Central memory CD8-positive, alpha-beta T cell (primary cell): ENCODE data around the gene ADGRF1.

Source experiments
- ATAC-seq: fragments of 150-1000 bp; cut with Tn5 transposase; replicated peaks from 2 replicates; pipeline ENCODE4 v1.10.0; 2022; ENCODE audit warnings: mild to moderate bottlenecking, moderate FRiP score, moderate number of reproducible peaks; ENCODE audit not compliant: poor library complexity, severe bottlenecking; ENCODE audit errors: extremely low read depth
- DNase-seq, 2 donors: peaks; one replicate each; pipeline ENCODE4 v3.0.0; 2021; ENCODE audit warnings: low spot score in 2 of 2
- H3K27ac Mint-ChIP-seq: one replicate; pipeline ENCODE4 v1.8.0; 2022; ENCODE audit warnings: low read depth, mild to moderate bottlenecking, moderate library complexity, mixed read lengths
- H3K27me3 Mint-ChIP-seq: one replicate; pipeline ENCODE4 v1.8.0; 2022; ENCODE audit warnings: mixed read lengths
- H3K36me3 Mint-ChIP-seq: one replicate; pipeline ENCODE4 v1.8.0; 2022; ENCODE audit warnings: mild to moderate bottlenecking, moderate library complexity, mixed read lengths; ENCODE audit not compliant: insufficient read depth
- H3K4me1 Mint-ChIP-seq: one replicate; pipeline ENCODE4 v1.8.0; 2022; ENCODE audit warnings: mixed read lengths
- H3K4me3 Mint-ChIP-seq: one replicate; pipeline ENCODE4 v1.8.0; 2022; ENCODE audit warnings: mild to moderate bottlenecking, moderate library complexity, mixed read lengths
- H3K9me3 Mint-ChIP-seq: one replicate; pipeline ENCODE4 v1.8.0; 2022; ENCODE audit warnings: mixed read lengths

ADGRF1 gene

GRCh38 chr6:47028835-47029360 is 13.2 kb downstream of the ADGRF1 start:
- Mint-ChIP-seq H3K36me3 (no peaks in the 10 kb centered on the region), H3K27me3 (peaks cover 19% of the 10 kb centered on the region), H3K4me1 (no peaks in the 10 kb centered on the region), H3K4me3 (no peak overlapping the region), H3K27ac (no peak overlapping the region), H3K9me3 (no peaks in the 10 kb centered on the region)
- DNase-seq (no peak), ATAC-seq (no peak)

- Mint-ChIP-seq H3K27ac (no peak overlapping the region), H3K36me3 (no peaks in the 10 kb centered on the region), H3K9me3 (no peaks in the 10 kb centered on the region), H3K27me3 (peaks cover 11% of the 10 kb centered on the region), H3K4me1 (no peaks in the 10 kb centered on the region), H3K4me3 (no peak overlapping the region)
- no peak for DNase-seq
- no peak for ATAC-seq
These were observed 14.8 kb downstream of the ADGRF1 start for GRCh38 chr6:47027315-47027714.

- no peak for DNase-seq
- ATAC-seq = no peak
- H3K36me3 Mint-ChIP-seq = no peaks in the 10 kb centered on the region
- no peaks in the 10 kb centered on the region for H3K4me1 Mint-ChIP-seq
- H3K27ac Mint-ChIP-seq = no peak overlapping the region
- H3K27me3 Mint-ChIP-seq = peaks cover 11% of the 10 kb centered on the region
- H3K4me3 Mint-ChIP-seq = no peak overlapping the region
- H3K9me3 Mint-ChIP-seq = no peaks in the 10 kb centered on the region
These were observed 15.5 kb downstream of the ADGRF1 start for GRCh38 chr6:47026679-47027078.

GRCh38 chr6:47023573-47023972 is 18.6 kb downstream of the ADGRF1 start:
- Mint-ChIP-seq H3K9me3 (no peaks in the 10 kb centered on the region), H3K27ac (no peak overlapping the region), H3K36me3 (no peaks in the 10 kb centered on the region), H3K27me3 (no peaks in the 10 kb centered on the region), H3K4me3 (no peak overlapping the region), H3K4me1 (no peaks in the 10 kb centered on the region)
- no peak for DNase-seq
- no peak for ATAC-seq

GRCh38 chr6:47022191-47022590 is 19.9 kb downstream of the ADGRF1 start:
- no peaks in the 10 kb centered on the region for H3K4me1 Mint-ChIP-seq
- no peak for DNase-seq

GRCh38 chr6:47019941-47020340 is 22.2 kb downstream of the ADGRF1 start:
- no peaks in the 10 kb centered on the region for H3K9me3 Mint-ChIP-seq
- H3K4me1 Mint-ChIP-seq = no peaks in the 10 kb centered on the region
- peaks cover 13% of the 10 kb centered on the region for H3K27me3 Mint-ChIP-seq

More at GRCh38 chr6:47022191-47022590, 19.9 kb downstream of the ADGRF1 start:
- no peak for ATAC-seq
- Mint-ChIP-seq H3K4me3 (no peak overlapping the region), H3K36me3 (no peaks in the 10 kb centered on the region), H3K27ac (no peak overlapping the region), H3K27me3 (peaks cover 9% of the 10 kb centered on the region), H3K9me3 (no peaks in the 10 kb centered on the region)

GRCh38 chr6:47016909-47017308 is 25.2 kb downstream of the ADGRF1 start:
- H3K27me3 Mint-ChIP-seq = peaks cover 13% of the 10 kb centered on the region
- H3K9me3 Mint-ChIP-seq = peaks cover 11% of the 10 kb centered on the region
- H3K27ac Mint-ChIP-seq = no peak overlapping the region
- no peaks in the 10 kb centered on the region for H3K36me3 Mint-ChIP-seq
- DNase-seq (no peak), ATAC-seq (no peak)
- H3K4me3 Mint-ChIP-seq = no peak overlapping the region
- no peaks in the 10 kb centered on the region for H3K4me1 Mint-ChIP-seq

More at GRCh38 chr6:47019941-47020340, 22.2 kb downstream of the ADGRF1 start:
- DNase-seq = no peak
- no peaks in the 10 kb centered on the region for H3K36me3 Mint-ChIP-seq
- no peak for ATAC-seq
- H3K27ac Mint-ChIP-seq = no peak overlapping the region
- no peak overlapping the region for H3K4me3 Mint-ChIP-seq

- H3K27ac Mint-ChIP-seq = no peak overlapping the region
- DNase-seq (no peak), ATAC-seq (no peak)
- H3K36me3 Mint-ChIP-seq = no peaks in the 10 kb centered on the region
- no peaks in the 10 kb centered on the region for H3K4me1 Mint-ChIP-seq
- H3K9me3 Mint-ChIP-seq = peaks cover 11% of the 10 kb centered on the region
- peaks cover 13% of the 10 kb centered on the region for H3K27me3 Mint-ChIP-seq
- no peak overlapping the region for H3K4me3 Mint-ChIP-seq
These were observed 25.9 kb downstream of the ADGRF1 start for GRCh38 chr6:47016261-47016660.

- Mint-ChIP-seq H3K27me3 (peaks cover 13% of the 10 kb centered on the region), H3K9me3 (peaks cover 11% of the 10 kb centered on the region), H3K4me3 (no peak overlapping the region), H3K36me3 (no peaks in the 10 kb centered on the region), H3K27ac (no peak overlapping the region), H3K4me1 (no peaks in the 10 kb centered on the region)
- no peak for DNase-seq
- no peak for ATAC-seq
These were observed 27.7 kb downstream of the ADGRF1 start for GRCh38 chr6:47014401-47014800.

GRCh38 chr6:47009583-47009982 is 32.5 kb downstream of the ADGRF1 start:
- Mint-ChIP-seq H3K4me3 (no peak overlapping the region), H3K4me1 (no peaks in the 10 kb centered on the region), H3K27ac (no peak overlapping the region)

GRCh38 chr6:47008397-47008763 is 33.8 kb downstream of the ADGRF1 start:
- no peak for ATAC-seq
- Mint-ChIP-seq H3K4me3 (no peak overlapping the region), H3K9me3 (peaks cover 5% of the 10 kb centered on the region), H3K36me3 (no peaks in the 10 kb centered on the region), H3K4me1 (no peaks in the 10 kb centered on the region), H3K27me3 (no peaks in the 10 kb centered on the region), H3K27ac (no peak overlapping the region)
- no peak for DNase-seq

More at GRCh38 chr6:47009583-47009982, 32.5 kb downstream of the ADGRF1 start:
- Mint-ChIP-seq H3K9me3 (peaks cover 11% of the 10 kb centered on the region), H3K36me3 (no peaks in the 10 kb centered on the region), H3K27me3 (no peaks in the 10 kb centered on the region)
- ATAC-seq (no peak), DNase-seq (no peak)

GRCh38 chr6:47007657-47008396 is 34.3 kb downstream of the ADGRF1 start:
- DNase-seq (no peak), ATAC-seq (no peak)
- H3K9me3 Mint-ChIP-seq = peaks cover 5% of the 10 kb centered on the region
- no peak overlapping the region for H3K4me3 Mint-ChIP-seq
- H3K27me3 Mint-ChIP-seq = no peaks in the 10 kb centered on the region
- no peak overlapping the region for H3K27ac Mint-ChIP-seq
- H3K36me3 Mint-ChIP-seq = no peaks in the 10 kb centered on the region
- H3K4me1 Mint-ChIP-seq = no peaks in the 10 kb centered on the region

GRCh38 chr6:47005486-47005885 is 36.6 kb downstream of the ADGRF1 start:
- no peaks in the 10 kb centered on the region for H3K36me3 Mint-ChIP-seq
- H3K9me3 Mint-ChIP-seq = no peaks in the 10 kb centered on the region
- no peak overlapping the region for H3K27ac Mint-ChIP-seq
- no peaks in the 10 kb centered on the region for H3K4me1 Mint-ChIP-seq
- ATAC-seq (no peak), DNase-seq (no peak)
- no peak overlapping the region for H3K4me3 Mint-ChIP-seq
- H3K27me3 Mint-ChIP-seq = no peaks in the 10 kb centered on the region
